Chondrocyte (in vitro differentiated cells): Measurements from ENCODE around the gene ANO1. TPM values are rescaled to one million over a fixed set of nuclear protein-coding genes. Genes with fewer than 3 reads are reported as not detected.

Experiments
- DNase-seq: peaks from one replicate; pipeline ENCODE4 v3.0.0; 2021; ENCODE audit warnings: mixed read lengths, low spot score
- H3K27ac Mint-ChIP-seq: one replicate; pipeline ENCODE4 v1.8.0; 2021; ENCODE audit warnings: mild to moderate bottlenecking, moderate library complexity, mixed read lengths; ENCODE audit not compliant: unreplicated experiment
- H3K27me3 Mint-ChIP-seq: 2 replicates; pipeline ENCODE4 v1.8.0; 2021; ENCODE audit warnings: low read depth, mixed read lengths
- H3K36me3 Mint-ChIP-seq: 2 replicates; pipeline ENCODE4 v1.8.0; 2021; ENCODE audit warnings: low read depth, mixed read lengths
- H3K4me1 Mint-ChIP-seq: 2 replicates; pipeline ENCODE4 v1.8.0; 2021; ENCODE audit warnings: low read depth, mild to moderate bottlenecking, mixed read lengths
- H3K4me3 Mint-ChIP-seq: one replicate; pipeline ENCODE4 v1.8.0; 2021; ENCODE audit warnings: mild to moderate bottlenecking, moderate library complexity, mixed read lengths; ENCODE audit not compliant: unreplicated experiment
- H3K9me3 Mint-ChIP-seq: 2 replicates; pipeline ENCODE4 v1.8.0; 2021; ENCODE audit warnings: low read depth, mixed read lengths
- total RNA-seq: library from RNA; stranded (reverse); gene quantifications from 3 replicates; pipeline ENCODE4 v1.2.1, GENCODE V29; 2021
- TF ChIP-seq, protein P1 (sequence below): fragments of 200-600 bp; sonication (generic); IDR thresholded peaks from 2 replicates; pipeline ENCODE4 v1.5.0; 2021; ENCODE audit warnings: antibody characterized with exemption, mild to moderate bottlenecking, moderate library complexity

The ANO1 gene
- total RNA-seq, 1 donor from 2014 or later, result 1.5 TPM

DNA sequence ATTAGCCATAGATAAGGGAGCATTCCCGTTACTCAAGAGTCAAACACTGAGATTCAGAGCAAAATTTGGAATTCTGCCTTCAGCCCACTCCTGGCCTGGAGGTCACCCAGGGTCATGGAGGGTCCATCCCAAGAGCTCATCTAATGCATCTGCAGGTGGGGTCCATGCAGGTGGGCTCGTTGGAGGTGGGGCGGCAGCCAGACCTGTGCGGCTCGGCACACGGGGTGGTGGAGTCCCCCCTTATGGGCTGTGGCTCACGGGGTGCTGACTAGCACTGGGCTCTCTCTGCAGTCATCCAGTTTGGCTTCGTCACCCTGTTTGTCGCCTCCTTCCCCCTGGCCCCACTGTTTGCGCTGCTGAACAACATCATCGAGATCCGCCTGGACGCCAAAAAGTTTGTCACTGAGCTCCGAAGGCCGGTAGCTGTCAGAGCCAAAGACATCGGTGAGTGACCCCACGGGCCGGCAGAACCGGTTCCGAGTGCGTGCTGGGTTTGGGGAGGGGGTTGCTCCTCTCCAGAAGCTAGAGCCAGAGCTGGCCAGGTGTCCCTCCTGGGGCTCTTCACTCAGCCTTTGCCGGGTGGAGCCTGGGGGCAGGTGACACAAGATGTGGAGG lies 92.6 kb downstream of the ANO1 start:
- TF ChIP-seq, protein P1, sequence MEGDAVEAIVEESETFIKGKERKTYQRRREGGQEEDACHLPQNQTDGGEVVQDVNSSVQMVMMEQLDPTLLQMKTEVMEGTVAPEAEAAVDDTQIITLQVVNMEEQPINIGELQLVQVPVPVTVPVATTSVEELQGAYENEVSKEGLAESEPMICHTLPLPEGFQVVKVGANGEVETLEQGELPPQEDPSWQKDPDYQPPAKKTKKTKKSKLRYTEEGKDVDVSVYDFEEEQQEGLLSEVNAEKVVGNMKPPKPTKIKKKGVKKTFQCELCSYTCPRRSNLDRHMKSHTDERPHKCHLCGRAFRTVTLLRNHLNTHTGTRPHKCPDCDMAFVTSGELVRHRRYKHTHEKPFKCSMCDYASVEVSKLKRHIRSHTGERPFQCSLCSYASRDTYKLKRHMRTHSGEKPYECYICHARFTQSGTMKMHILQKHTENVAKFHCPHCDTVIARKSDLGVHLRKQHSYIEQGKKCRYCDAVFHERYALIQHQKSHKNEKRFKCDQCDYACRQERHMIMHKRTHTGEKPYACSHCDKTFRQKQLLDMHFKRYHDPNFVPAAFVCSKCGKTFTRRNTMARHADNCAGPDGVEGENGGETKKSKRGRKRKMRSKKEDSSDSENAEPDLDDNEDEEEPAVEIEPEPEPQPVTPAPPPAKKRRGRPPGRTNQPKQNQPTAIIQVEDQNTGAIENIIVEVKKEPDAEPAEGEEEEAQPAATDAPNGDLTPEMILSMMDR, result no peak
- Mint-ChIP-seq H3K4me3 (no peak overlapping the region), H3K9me3 (no peaks in the 10 kb centered on the region)

DNA sequence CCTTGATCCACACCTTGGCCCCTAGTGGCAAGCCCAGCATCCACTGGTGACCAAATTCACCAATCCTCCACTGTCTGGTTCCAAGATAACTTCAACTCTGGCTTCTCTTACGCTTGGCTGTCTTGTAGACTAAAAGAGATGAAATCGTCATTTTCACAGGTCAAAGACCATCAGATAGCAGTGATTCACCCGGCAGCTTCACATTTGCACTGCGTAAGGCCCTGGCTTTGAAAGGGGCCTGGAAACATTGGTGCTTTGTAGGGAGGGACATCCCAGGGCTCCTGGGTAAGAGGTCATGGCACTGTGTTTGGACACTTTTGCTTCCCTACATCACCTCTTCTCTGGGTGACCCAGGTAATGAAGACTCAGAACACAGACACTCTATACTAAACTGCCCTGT lies 94.9 kb downstream of the ANO1 start:
- DNase-seq, result no peak
- H3K36me3 Mint-ChIP-seq, result no peaks in the 10 kb centered on the region
- H3K4me3 Mint-ChIP-seq, result no peak overlapping the region
- TF ChIP-seq, protein P1, result no peak
- H3K9me3 Mint-ChIP-seq, result no peaks in the 10 kb centered on the region
- peaks cover 12% of the 10 kb centered on the region for H3K27me3 Mint-ChIP-seq
- H3K27ac Mint-ChIP-seq, result no peak overlapping the region
- H3K4me1 Mint-ChIP-seq, result no peaks in the 10 kb centered on the region

More for the DNA sequence above, 92.6 kb downstream of the ANO1 start:
- Mint-ChIP-seq H3K27me3 (peaks cover 25% of the 10 kb centered on the region), H3K4me1 (no peaks in the 10 kb centered on the region), H3K36me3 (no peaks in the 10 kb centered on the region), H3K27ac (no peak overlapping the region)
- no peak for DNase-seq

DNA sequence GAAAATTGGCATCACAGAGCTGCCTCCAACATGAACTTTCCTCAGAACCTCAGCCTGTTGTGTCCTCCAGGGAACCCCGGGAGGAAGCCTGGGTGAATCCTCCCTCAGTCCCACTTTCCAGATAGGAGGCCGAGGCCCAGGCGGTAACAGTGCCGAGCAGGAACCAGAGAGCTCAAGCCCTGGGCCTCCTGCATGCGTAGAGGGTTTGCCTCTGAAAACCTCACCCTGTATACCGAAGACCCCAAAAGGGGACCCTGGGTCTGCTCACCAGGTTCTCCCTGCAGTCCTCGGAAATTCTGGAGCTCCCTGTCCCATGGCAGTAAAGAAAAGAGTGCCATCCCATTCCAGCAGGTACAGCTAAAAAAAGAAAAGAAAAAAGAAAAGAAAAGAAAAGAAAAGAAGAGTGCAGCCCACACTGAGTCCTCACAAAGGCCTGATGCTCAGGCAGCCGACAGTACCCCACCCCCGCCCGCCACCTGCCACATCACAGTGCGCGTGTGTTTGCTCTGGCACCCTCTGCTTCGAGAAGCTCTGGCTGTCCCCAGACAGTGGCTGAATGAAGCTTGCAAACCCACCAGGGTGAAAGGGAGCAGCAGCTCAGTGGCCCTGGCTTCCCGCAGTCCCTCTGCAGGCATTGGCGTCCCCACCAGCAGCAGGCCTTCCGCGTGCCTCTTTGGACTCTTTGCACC lies 96.6 kb downstream of the ANO1 start:
- H3K27me3 Mint-ChIP-seq, result peaks cover 15% of the 10 kb centered on the region
- TF ChIP-seq, protein P1, result no peak
- no peaks in the 10 kb centered on the region for H3K9me3 Mint-ChIP-seq
- no peak for DNase-seq
- H3K4me3 Mint-ChIP-seq, result no peak overlapping the region
- H3K27ac Mint-ChIP-seq, result no peak overlapping the region
- no peaks in the 10 kb centered on the region for H3K36me3 Mint-ChIP-seq
- H3K4me1 Mint-ChIP-seq, result no peaks in the 10 kb centered on the region

DNA sequence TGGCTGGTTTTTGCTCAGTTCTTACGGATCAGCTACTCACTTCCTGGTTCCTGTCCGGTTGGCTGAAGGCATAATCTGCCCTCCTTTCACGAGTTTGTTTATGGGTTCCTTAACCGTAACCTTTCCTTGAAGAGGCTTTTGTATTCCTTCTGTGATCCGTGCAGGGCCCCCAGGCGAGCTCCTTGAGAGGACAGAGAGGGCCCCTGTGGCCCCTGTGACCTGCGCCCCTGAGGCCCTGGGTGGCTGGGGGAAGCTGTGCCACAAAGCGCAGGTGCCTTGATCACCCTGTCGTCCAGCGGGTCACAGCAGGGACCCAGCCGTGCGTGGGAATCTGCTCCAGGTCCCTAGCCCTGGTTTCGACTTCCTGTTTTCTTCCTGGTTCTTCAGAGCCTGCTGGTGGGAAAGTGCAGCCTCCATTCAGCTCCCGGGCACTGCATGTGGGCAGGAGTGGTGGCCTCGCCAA lies 97.2 kb downstream of the ANO1 start:
- no peak overlapping the region for H3K4me3 Mint-ChIP-seq
- no peak overlapping the region for H3K27ac Mint-ChIP-seq
- H3K27me3 Mint-ChIP-seq, result peaks cover 14% of the 10 kb centered on the region
- H3K4me1 Mint-ChIP-seq, result no peaks in the 10 kb centered on the region
- no peaks in the 10 kb centered on the region for H3K36me3 Mint-ChIP-seq
- no peaks in the 10 kb centered on the region for H3K9me3 Mint-ChIP-seq
- TF ChIP-seq, protein P1, result no peak
- DNase-seq, result no peak

DNA sequence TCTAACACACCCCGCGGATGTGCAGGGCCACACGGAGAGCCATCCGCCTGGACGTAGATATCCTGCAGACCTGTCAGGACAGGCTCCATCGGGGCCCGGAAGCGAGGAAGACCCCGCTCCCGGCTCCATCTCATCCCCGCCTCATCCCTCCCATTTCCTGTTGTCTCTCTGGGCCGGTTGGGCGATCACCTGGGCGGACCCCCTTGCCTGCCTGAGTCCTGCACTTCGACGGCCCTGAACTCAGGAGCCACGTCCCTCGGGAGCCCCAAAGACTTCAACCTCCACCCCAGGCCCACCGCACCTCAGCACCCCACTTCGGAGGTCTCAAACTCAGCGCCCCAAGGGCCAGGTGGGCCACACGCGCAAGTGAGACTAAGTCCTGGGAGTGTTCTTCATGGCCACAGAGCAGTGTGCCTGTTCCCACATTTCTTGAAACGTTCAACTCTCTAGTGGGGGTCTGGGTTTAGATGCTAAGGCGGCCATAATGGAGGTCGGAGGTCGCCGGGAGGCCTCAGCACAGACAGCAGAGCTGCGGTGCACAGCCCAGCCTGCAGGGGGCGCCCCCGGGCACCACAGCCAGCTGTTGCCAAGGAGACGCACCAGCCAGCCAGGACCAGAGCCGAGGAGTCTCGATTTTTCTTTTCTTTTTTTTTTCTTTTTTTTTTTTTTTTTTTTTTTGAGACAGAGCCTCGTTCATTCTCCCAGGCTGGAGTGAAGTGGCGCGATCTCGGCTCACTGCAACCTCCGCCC lies 99.0 kb downstream of the ANO1 start:
- no peaks in the 10 kb centered on the region for H3K36me3 Mint-ChIP-seq
- no peak overlapping the region for H3K4me3 Mint-ChIP-seq
- TF ChIP-seq, protein P1, result peak; percentile 74
- no peak overlapping the region for H3K27ac Mint-ChIP-seq
- H3K9me3 Mint-ChIP-seq, result no peaks in the 10 kb centered on the region
- DNase-seq, result no peak
- peaks cover 7% of the 10 kb centered on the region for H3K27me3 Mint-ChIP-seq
- no peaks in the 10 kb centered on the region for H3K4me1 Mint-ChIP-seq
